ENCODE measurements around the gene NEDD8.

The NEDD8 gene

GRCh38 chr14:24185741-24186140 is 46.4 kb downstream of the NEDD8 start:
- TF ChIP-seq CTCF (IDR thresholded peaks at IDR 0.05; ENCODE audit: insufficient read depth, low read length, poor library complexity, severe bottlenecking): no peak
- DNase-seq (ENCODE audit: extremely low read depth, insufficient read length): no peak
- H3K36me3 ChIP-seq (ENCODE audit: control insufficient read depth, insufficient read depth, low read length): peaks cover 52% of the 10 kb centered on the region
- H3K4me3 ChIP-seq (replicated peaks; ENCODE audit: low read depth, low read length): no peak overlapping the region
- no peaks in the 10 kb centered on the region for H3K27me3 ChIP-seq (replicated peaks; ENCODE audit: control insufficient read depth, insufficient read depth, low read length)

GRCh38 chr14:24185026-24185425 is 47.1 kb downstream of the NEDD8 start:
- no peak for DNase-seq (ENCODE audit: extremely low read depth, insufficient read length)
- Histone ChIP-seq H3K36me3 (ENCODE audit: control insufficient read depth, insufficient read depth, low read length) (peaks cover 55% of the 10 kb centered on the region), H3K27me3 (replicated peaks; ENCODE audit: control insufficient read depth, insufficient read depth, low read length) (no peaks in the 10 kb centered on the region), H3K4me3 (replicated peaks; ENCODE audit: low read depth, low read length) (no peak overlapping the region)
- no peak for TF ChIP-seq CTCF (IDR thresholded peaks at IDR 0.05; ENCODE audit: insufficient read depth, low read length, poor library complexity, severe bottlenecking)

- peaks cover 60% of the 10 kb centered on the region for H3K36me3 ChIP-seq (ENCODE audit: control insufficient read depth, insufficient read depth, low read length)
- no peak for TF ChIP-seq CTCF (IDR thresholded peaks at IDR 0.05; ENCODE audit: insufficient read depth, low read length, poor library complexity, severe bottlenecking)
- no peak for DNase-seq (ENCODE audit: extremely low read depth, insufficient read length)
Measured at GRCh38 chr14:24184104-24184970, 47.8 kb downstream of the NEDD8 start.

GRCh38 chr14:24183014-24183481 is 49.1 kb downstream of the NEDD8 start:
- DNase-seq (ENCODE audit: extremely low read depth, insufficient read length): no peak
- no peak for TF ChIP-seq CTCF (IDR thresholded peaks at IDR 0.05; ENCODE audit: insufficient read depth, low read length, poor library complexity, severe bottlenecking)
- H3K36me3 ChIP-seq (ENCODE audit: control insufficient read depth, insufficient read depth, low read length): peaks cover 72% of the 10 kb centered on the region

More at GRCh38 chr14:24184104-24184970, 47.8 kb downstream of the NEDD8 start:
- H3K27me3 ChIP-seq (replicated peaks; ENCODE audit: control insufficient read depth, insufficient read depth, low read length): no peaks in the 10 kb centered on the region
- no peak overlapping the region for H3K4me3 ChIP-seq (replicated peaks; ENCODE audit: low read depth, low read length)

GRCh38 chr14:24182110-24182882 is 49.9 kb downstream of the NEDD8 start:
- no peak for DNase-seq (ENCODE audit: extremely low read depth, insufficient read length)
- no peak overlapping the region for H3K4me3 ChIP-seq (replicated peaks; ENCODE audit: low read depth, low read length)
- peaks cover 77% of the 10 kb centered on the region for H3K36me3 ChIP-seq (ENCODE audit: control insufficient read depth, insufficient read depth, low read length)
- TF ChIP-seq CTCF (IDR thresholded peaks at IDR 0.05; ENCODE audit: insufficient read depth, low read length, poor library complexity, severe bottlenecking): no peak
- no peaks in the 10 kb centered on the region for H3K27me3 ChIP-seq (replicated peaks; ENCODE audit: control insufficient read depth, insufficient read depth, low read length)

More at GRCh38 chr14:24183014-24183481, 49.1 kb downstream of the NEDD8 start:
- H3K4me3 ChIP-seq (replicated peaks; ENCODE audit: low read depth, low read length): no peak overlapping the region
- H3K27me3 ChIP-seq (replicated peaks; ENCODE audit: control insufficient read depth, insufficient read depth, low read length): no peaks in the 10 kb centered on the region
